ENCODE results near the gene CASZ1. TPM values are rescaled to one million over a fixed set of nuclear protein-coding genes. Genes with fewer than 3 reads are reported as not detected.

The CASZ1 gene
- total RNA-seq, 1 experiment from 2014 or later: 11.7 TPM

DNA sequence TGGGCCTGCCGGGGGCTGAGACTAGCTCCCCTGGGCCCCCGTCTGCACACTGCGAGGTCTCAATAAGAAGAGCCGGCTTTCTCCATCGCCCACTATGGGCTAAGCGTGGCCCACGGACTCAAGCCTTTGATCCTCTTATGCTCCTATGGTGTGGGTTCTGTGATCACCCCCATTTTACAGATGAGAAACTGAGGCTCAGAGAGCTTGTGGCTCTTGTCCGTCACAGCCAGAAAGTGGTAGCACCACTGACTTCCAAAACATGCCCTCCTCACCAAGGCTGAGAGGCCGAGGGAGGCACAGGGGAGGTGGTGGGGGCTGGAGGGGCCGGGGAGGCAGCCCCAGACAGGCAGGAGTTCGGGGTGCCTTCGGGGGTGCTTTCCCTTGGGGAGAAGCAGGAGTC, 39.0 kb upstream of the CASZ1 start:
- Mint-ChIP-seq H3K36me3 (no peaks in the 10 kb centered on the region), H3K27me3 (ENCODE audit: low read depth) (peaks cover 11% of the 10 kb centered on the region), H3K9me3 (no peaks in the 10 kb centered on the region), H3K27ac (no peak overlapping the region), H3K4me1 (peaks cover 47% of the 10 kb centered on the region), H3K4me3 (peak overlapping the region; percentile 65)
- DNase-seq (ENCODE audit: low spot score) (no peak), ATAC-seq (no peak; the same call in 1 of the 2 replicates)
- CTCF ChIA-PET: interaction anchor here (0.6 to 1.6 kb wide), 5 partner anchors 29 to 83 kb away, joined by 3 to 8 read pairs (median 5); no protein-coding TSS in a partner anchor
- POLR2A ChIA-PET: interaction anchor here (1.0 to 1.1 kb wide), 2 partner anchors 218 to 240 kb away, joined by 3 read pairs; no protein-coding TSS in a partner anchor
- TF ChIP-seq NFATC4 (CRISPR knock-in tag; IDR thresholded peaks at IDR 0.05) (no peak), TCF7 (CRISPR knock-in tag; IDR thresholded peaks at IDR 0.05; ENCODE audit: low read depth) (no peak), ZNF263 (CRISPR knock-in tag; IDR thresholded peaks at IDR 0.05; ENCODE audit: low read depth) (no peak)
- TF ChIP-seq, protein P1, sequence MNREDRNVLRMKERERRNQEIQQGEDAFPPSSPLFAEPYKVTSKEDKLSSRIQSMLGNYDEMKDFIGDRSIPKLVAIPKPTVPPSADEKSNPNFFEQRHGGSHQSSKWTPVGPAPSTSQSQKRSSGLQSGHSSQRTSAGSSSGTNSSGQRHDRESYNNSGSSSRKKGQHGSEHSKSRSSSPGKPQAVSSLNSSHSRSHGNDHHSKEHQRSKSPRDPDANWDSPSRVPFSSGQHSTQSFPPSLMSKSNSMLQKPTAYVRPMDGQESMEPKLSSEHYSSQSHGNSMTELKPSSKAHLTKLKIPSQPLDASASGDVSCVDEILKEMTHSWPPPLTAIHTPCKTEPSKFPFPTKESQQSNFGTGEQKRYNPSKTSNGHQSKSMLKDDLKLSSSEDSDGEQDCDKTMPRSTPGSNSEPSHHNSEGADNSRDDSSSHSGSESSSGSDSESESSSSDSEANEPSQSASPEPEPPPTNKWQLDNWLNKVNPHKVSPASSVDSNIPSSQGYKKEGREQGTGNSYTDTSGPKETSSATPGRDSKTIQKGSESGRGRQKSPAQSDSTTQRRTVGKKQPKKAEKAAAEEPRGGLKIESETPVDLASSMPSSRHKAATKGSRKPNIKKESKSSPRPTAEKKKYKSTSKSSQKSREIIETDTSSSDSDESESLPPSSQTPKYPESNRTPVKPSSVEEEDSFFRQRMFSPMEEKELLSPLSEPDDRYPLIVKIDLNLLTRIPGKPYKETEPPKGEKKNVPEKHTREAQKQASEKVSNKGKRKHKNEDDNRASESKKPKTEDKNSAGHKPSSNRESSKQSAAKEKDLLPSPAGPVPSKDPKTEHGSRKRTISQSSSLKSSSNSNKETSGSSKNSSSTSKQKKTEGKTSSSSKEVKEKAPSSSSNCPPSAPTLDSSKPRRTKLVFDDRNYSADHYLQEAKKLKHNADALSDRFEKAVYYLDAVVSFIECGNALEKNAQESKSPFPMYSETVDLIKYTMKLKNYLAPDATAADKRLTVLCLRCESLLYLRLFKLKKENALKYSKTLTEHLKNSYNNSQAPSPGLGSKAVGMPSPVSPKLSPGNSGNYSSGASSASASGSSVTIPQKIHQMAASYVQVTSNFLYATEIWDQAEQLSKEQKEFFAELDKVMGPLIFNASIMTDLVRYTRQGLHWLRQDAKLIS (CRISPR knock-in tag; IDR thresholded peaks at IDR 0.05; ENCODE audit: borderline replicate concordance): no peak
- TF ChIP-seq, protein P2, sequence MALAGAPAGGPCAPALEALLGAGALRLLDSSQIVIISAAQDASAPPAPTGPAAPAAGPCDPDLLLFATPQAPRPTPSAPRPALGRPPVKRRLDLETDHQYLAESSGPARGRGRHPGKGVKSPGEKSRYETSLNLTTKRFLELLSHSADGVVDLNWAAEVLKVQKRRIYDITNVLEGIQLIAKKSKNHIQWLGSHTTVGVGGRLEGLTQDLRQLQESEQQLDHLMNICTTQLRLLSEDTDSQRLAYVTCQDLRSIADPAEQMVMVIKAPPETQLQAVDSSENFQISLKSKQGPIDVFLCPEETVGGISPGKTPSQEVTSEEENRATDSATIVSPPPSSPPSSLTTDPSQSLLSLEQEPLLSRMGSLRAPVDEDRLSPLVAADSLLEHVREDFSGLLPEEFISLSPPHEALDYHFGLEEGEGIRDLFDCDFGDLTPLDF (CRISPR knock-in tag; IDR thresholded peaks at IDR 0.05): no peak
- TF ChIP-seq, protein P3, sequence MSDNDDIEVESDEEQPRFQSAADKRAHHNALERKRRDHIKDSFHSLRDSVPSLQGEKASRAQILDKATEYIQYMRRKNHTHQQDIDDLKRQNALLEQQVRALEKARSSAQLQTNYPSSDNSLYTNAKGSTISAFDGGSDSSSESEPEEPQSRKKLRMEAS (CRISPR knock-in tag; IDR thresholded peaks at IDR 0.05): no peak
- TF ChIP-seq, protein P4, sequence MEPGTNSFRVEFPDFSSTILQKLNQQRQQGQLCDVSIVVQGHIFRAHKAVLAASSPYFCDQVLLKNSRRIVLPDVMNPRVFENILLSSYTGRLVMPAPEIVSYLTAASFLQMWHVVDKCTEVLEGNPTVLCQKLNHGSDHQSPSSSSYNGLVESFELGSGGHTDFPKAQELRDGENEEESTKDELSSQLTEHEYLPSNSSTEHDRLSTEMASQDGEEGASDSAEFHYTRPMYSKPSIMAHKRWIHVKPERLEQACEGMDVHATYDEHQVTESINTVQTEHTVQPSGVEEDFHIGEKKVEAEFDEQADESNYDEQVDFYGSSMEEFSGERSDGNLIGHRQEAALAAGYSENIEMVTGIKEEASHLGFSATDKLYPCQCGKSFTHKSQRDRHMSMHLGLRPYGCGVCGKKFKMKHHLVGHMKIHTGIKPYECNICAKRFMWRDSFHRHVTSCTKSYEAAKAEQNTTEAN (CRISPR knock-in tag; IDR thresholded peaks at IDR 0.05): no peak
- TF ChIP-seq, protein P5, sequence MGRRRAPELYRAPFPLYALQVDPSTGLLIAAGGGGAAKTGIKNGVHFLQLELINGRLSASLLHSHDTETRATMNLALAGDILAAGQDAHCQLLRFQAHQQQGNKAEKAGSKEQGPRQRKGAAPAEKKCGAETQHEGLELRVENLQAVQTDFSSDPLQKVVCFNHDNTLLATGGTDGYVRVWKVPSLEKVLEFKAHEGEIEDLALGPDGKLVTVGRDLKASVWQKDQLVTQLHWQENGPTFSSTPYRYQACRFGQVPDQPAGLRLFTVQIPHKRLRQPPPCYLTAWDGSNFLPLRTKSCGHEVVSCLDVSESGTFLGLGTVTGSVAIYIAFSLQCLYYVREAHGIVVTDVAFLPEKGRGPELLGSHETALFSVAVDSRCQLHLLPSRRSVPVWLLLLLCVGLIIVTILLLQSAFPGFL (CRISPR knock-in tag; IDR thresholded peaks at IDR 0.05; ENCODE audit: borderline replicate concordance): no peak

DNA sequence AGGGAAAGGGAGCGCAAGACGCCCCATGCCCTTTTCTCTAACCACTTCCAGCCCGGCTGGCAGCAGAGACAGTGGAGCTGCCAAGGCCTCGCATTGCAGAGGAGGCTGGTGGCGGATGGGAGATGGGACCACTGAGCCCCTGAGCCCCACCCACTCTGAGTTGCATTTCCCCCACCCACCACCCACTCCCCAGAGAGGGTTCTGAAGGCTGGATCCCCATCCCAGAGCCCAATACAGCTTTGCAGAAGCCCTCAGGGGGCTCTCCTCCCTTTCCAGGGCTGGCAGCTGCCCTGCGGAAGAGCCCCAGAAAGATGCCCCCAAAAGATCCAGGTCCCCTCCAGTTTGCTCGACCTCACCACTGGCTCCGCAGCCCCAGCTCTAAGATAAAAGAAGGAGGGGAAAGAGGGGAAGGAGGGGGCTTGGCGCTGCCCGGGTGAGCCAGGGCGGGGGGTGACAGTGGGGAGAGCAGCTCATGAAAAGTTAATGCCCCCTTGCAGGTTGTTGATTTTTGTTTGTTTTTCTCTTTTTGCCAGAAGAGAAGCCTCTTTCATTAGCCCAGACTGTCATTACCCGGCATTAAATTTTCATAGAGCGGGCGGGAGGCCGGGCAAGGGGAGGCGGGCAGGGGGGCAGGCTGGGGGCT, 38.4 kb upstream of the CASZ1 start:
- H3K27me3 Mint-ChIP-seq (ENCODE audit: low read depth): peaks cover 11% of the 10 kb centered on the region
- H3K9me3 Mint-ChIP-seq: no peaks in the 10 kb centered on the region
- no peaks in the 10 kb centered on the region for H3K36me3 Mint-ChIP-seq
- ATAC-seq (no peak), DNase-seq (ENCODE audit: low spot score) (no peak)
- peaks cover 44% of the 10 kb centered on the region for H3K4me1 Mint-ChIP-seq
- no peak overlapping the region for H3K27ac Mint-ChIP-seq
- TF ChIP-seq TEAD4 (CRISPR knock-in tag; IDR thresholded peaks at IDR 0.05): no peak
- no peak for TF ChIP-seq ZNF671 (CRISPR knock-in tag; IDR thresholded peaks at IDR 0.05)
- TF ChIP-seq, protein P6, sequence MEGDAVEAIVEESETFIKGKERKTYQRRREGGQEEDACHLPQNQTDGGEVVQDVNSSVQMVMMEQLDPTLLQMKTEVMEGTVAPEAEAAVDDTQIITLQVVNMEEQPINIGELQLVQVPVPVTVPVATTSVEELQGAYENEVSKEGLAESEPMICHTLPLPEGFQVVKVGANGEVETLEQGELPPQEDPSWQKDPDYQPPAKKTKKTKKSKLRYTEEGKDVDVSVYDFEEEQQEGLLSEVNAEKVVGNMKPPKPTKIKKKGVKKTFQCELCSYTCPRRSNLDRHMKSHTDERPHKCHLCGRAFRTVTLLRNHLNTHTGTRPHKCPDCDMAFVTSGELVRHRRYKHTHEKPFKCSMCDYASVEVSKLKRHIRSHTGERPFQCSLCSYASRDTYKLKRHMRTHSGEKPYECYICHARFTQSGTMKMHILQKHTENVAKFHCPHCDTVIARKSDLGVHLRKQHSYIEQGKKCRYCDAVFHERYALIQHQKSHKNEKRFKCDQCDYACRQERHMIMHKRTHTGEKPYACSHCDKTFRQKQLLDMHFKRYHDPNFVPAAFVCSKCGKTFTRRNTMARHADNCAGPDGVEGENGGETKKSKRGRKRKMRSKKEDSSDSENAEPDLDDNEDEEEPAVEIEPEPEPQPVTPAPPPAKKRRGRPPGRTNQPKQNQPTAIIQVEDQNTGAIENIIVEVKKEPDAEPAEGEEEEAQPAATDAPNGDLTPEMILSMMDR (IDR thresholded peaks at IDR 0.05): no peak
- TF ChIP-seq ZBTB21 (CRISPR knock-in tag; IDR thresholded peaks at IDR 0.05; ENCODE audit: borderline replicate concordance): no peak
- TF ChIP-seq ELF4 (CRISPR knock-in tag; IDR thresholded peaks at IDR 0.05; ENCODE audit: low read depth): no peak
- TF ChIP-seq OVOL2 (CRISPR knock-in tag; IDR thresholded peaks at IDR 0.05; ENCODE audit: borderline replicate concordance): no peak
- no peak for TF ChIP-seq ETV6 (CRISPR knock-in tag; IDR thresholded peaks at IDR 0.05)
- TF ChIP-seq CBFB (CRISPR knock-in tag; IDR thresholded peaks at IDR 0.05; ENCODE audit: low read depth): no peak
- TF ChIP-seq FOXP1 (CRISPR knock-in tag; IDR thresholded peaks at IDR 0.05; ENCODE audit: borderline replicate concordance): no peak
- H3K4me3 Mint-ChIP-seq: peak overlapping the region; percentile 34
- ChIA-PET POLR2A (interaction anchor here (1.0 to 1.1 kb wide), 2 partner anchors 218 to 240 kb away, joined by 3 read pairs; no protein-coding TSS in a partner anchor), CTCF (interaction anchor here (0.6 to 1.6 kb wide), 6 partner anchors 30 to 328 kb away, joined by 3 to 8 read pairs (median 4); no protein-coding TSS in a partner anchor)

Measured in WTC11 (cell line).